Measurements from ENCODE around the gene GAL3ST2. TPM values are rescaled to one million over a fixed set of nuclear protein-coding genes. Genes with fewer than 3 reads are reported as not detected.

Gene GAL3ST2
- total and polyA plus RNA-seq, 2 of the 8 experiments (the other 6 are each of a cell fraction or from before 2014, with no cell fraction given) = not detected

GRCh38 chr2:241769819-241770184 is 6.8 kb upstream of the GAL3ST2 start:
- peaks cover 0 to 10% (median 6%) of the 10 kb centered on the region in 4 experiments; a peak in 6 of 7 replicates for H3K4me1 ChIP-seq (replicated peaks in 1 of 4; ENCODE audit: control insufficient read depth in 3 of 4, insufficient read depth in 4 of 4, low read length in 3 of 4)
- DNase-seq (ENCODE audit: low read depth in 1 of 2, low spot score in 2 of 2) (peak in 1 of 2 experiments; percentile 44), FAIRE-seq (no peak)
- H4K5ac ChIP-seq (ENCODE audit: insufficient read length, low read depth, low read length) = no peak overlapping the region
- H2AFZ ChIP-seq (ENCODE audit: low read length) = no peak overlapping the region
- H3K27ac ChIP-seq (ENCODE audit: low read depth, low read length) = no peak overlapping the region
- peaks cover 0 to 2% of the 10 kb centered on the region in 2 experiments for H4K20me1 ChIP-seq (replicated peaks in 1 of 2; ENCODE audit: control insufficient read depth in 1 of 2, insufficient read depth in 2 of 2, low read length in 2 of 2)
- no peak overlapping the region for H3K4me3 ChIP-seq (ENCODE audit: extremely low read depth in 1 of 4, insufficient read depth in 2 of 4, low read depth in 3 of 4, low read length in 4 of 4)
- H3K79me1 ChIP-seq (ENCODE audit: low read depth, low read length) = no peaks in the 10 kb centered on the region
- H3K4ac ChIP-seq (replicated peaks; ENCODE audit: insufficient read length, low read depth, low read length) = no peak overlapping the region
- no peak overlapping the region for H2BK15ac ChIP-seq (ENCODE audit: low read length)
- H3K18ac ChIP-seq (ENCODE audit: extremely low read depth, low read length) = no peak overlapping the region; the same call in 1 of the 2 replicates
- H2BK120ac ChIP-seq (replicated peaks; ENCODE audit: low read depth, low read length) = no peak overlapping the region
- H3K9me3 ChIP-seq (ENCODE audit: insufficient read depth in 2 of 2, low read depth in 1 of 2, low read length in 1 of 2) = no peaks in the 10 kb centered on the region
- H3K36me3 ChIP-seq (ENCODE audit: control insufficient read depth in 2 of 4, insufficient read depth in 4 of 4, low read length in 3 of 4) = no peaks in the 10 kb centered on the region
- H2BK20ac ChIP-seq (ENCODE audit: low read length) = no peak overlapping the region
- TF ChIP-seq RAD21 (IDR thresholded peaks at IDR 0.05 in 1 of 2, conservative IDR thresholded peaks at IDR 0.05 in 1 of 2; ENCODE audit: low read depth in 2 of 2, low read length in 2 of 2) (no peak), NANOG (IDR thresholded peaks at IDR 0.05; ENCODE audit: insufficient read depth, low read depth, low read length, poor library complexity, severe bottlenecking) (no peak), POLR2A (IDR thresholded peaks at IDR 0.05; ENCODE audit: control extremely low read depth in 1 of 2, low read depth in 2 of 2, low read length in 2 of 2) (no peak), NRF1 (IDR thresholded peaks at IDR 0.05; ENCODE audit: low read depth, low read length) (no peak)
- H3K79me2 ChIP-seq (ENCODE audit: control insufficient read depth in 1 of 2, insufficient read depth in 2 of 2, low read length in 2 of 2) = no peaks in the 10 kb centered on the region
- H3K23ac ChIP-seq (ENCODE audit: insufficient read length) = no peak overlapping the region
- H4K91ac ChIP-seq (replicated peaks; ENCODE audit: insufficient read length, low read length) = no peak overlapping the region
- no peak overlapping the region for H2AK5ac ChIP-seq (ENCODE audit: low read depth, low read length)
- H2BK12ac ChIP-seq (ENCODE audit: low read depth, low read length) = no peak overlapping the region
- H3K4me2 ChIP-seq (ENCODE audit: insufficient read depth in 1 of 2, low read depth in 2 of 2, low read length in 2 of 2) = no peak overlapping the region
- H3K27me3 ChIP-seq (replicated peaks in 1 of 4; ENCODE audit: control insufficient read depth in 3 of 4, extremely low read depth in 1 of 4, insufficient read depth in 3 of 4, low read length in 3 of 4) = no peaks in the 10 kb centered on the region
- CTCF ChIA-PET (ENCODE audit: partially characterized antibody) = no interaction called here
- WGBS, 2 experiments (ENCODE audit: extremely low coverage in 1 of 2, insufficient coverage in 1 of 2, insufficient read length in 1 of 2, insufficient replicate concordance in 2 of 2, low coverage in 1 of 2, low lambda C conversion rate in 2 of 2, missing lambda C conversion rate in 1 of 2) = 86% methylated on average over 13 of the region's 13 CpGs; no CpG with 5 or more reads in 1 of the 2 experiments
- peak overlapping the region; percentile 63; the same call in 1 of the 2 replicates for H4K8ac ChIP-seq (ENCODE audit: extremely low read depth, insufficient read depth, low read length)
- no peaks in the 10 kb centered on the region for H3K23me2 ChIP-seq (ENCODE audit: low read depth, low read length)
- no peak overlapping the region for H3K56ac ChIP-seq (replicated peaks; ENCODE audit: insufficient read length, low read depth, low read length)
- H3K14ac ChIP-seq (ENCODE audit: insufficient read length) = no peak overlapping the region
- no peak overlapping the region for H2BK5ac ChIP-seq (ENCODE audit: low read depth, low read length)
- no peak overlapping the region for H3K9ac ChIP-seq (replicated peaks in 1 of 4; ENCODE audit: extremely low read depth in 1 of 4, low read depth in 3 of 4, low read length in 3 of 4)
- POLR2A ChIA-PET (ENCODE audit: partially characterized antibody) = no interaction called here

Data from H1 (cell line).